ENCODE measurements around the gene RIMBP2.

GRCh38 chr12:130695061-130695460 is 21.0 kb downstream of the RIMBP2 start:
- TF ChIP-seq POLR2A (IDR thresholded peaks at IDR 0.05): no peak
- no peak for TF ChIP-seq CTCF (IDR thresholded peaks at IDR 0.05)
- no peak for TF ChIP-seq POLR2AphosphoS5 (IDR thresholded peaks at IDR 0.05; ENCODE audit: insufficient read depth in 1 of 2, low read depth in 1 of 2)

Measured in vagina (tissue), 2 donors.